Parathyroid adenoma (tissue), 2 donors: ENCODE data around the gene SYT2.
"Not testable (repeated sequence)": the region's sequence is repeated elsewhere in the genome, so short reads cannot be mapped to it uniquely, and the experiment has no call there.

Experiments
- H2AFZ ChIP-seq: fragments of 300-600 bp; sonication (generic); one replicate; pipeline ENCODE4 v1.7.0; 2017; ENCODE audit warnings: antibody characterized with exemption, mild to moderate bottlenecking
- H3K27ac ChIP-seq: fragments of 300-600 bp; sonication (generic); one replicate; pipeline ENCODE4 v1.7.0; 2017
- H3K27me3 ChIP-seq: fragments of 300-600 bp; sonication (generic); one replicate; pipeline ENCODE4 v1.7.0; 2017; ENCODE audit warnings: low read length; ENCODE audit not compliant: control insufficient read depth, insufficient read depth
- H3K36me3 ChIP-seq: fragments of 300-600 bp; sonication (generic); one replicate; pipeline ENCODE4 v1.7.0; 2017; ENCODE audit warnings: low read length; ENCODE audit not compliant: control insufficient read depth, insufficient read depth
- H3K4me1 ChIP-seq: fragments of 300-600 bp; sonication (generic); one replicate; pipeline ENCODE4 v1.7.0; 2017; ENCODE audit warnings: control low read depth
- H3K4me2 ChIP-seq: fragments of 300-600 bp; sonication (generic); one replicate; pipeline ENCODE4 v1.7.0; 2017; ENCODE audit warnings: low read length
- H3K4me3 ChIP-seq: fragments of 300-600 bp; sonication (generic); one replicate; pipeline ENCODE4 v1.7.0; 2017; ENCODE audit warnings: low read depth, low read length
- H3K79me2 ChIP-seq: fragments of 300-600 bp; sonication (generic); one replicate; pipeline ENCODE4 v1.7.0; 2017; ENCODE audit warnings: control low read depth
- H3K9ac ChIP-seq: fragments of 300-600 bp; sonication (generic); one replicate; pipeline ENCODE4 v1.7.0; 2017; ENCODE audit warnings: mild to moderate bottlenecking
- H3K9me3 ChIP-seq: fragments of 300-600 bp; sonication (generic); one replicate; pipeline ENCODE4 v1.7.0; 2017; ENCODE audit warnings: low read length; ENCODE audit not compliant: control insufficient read depth
- CTCF ChIP-seq: fragments of 300-600 bp; sonication (generic); IDR thresholded peaks from one replicate; pipeline ENCODE4 v1.7.0; 2017; ENCODE audit warnings: antibody characterized with exemption, mild to moderate bottlenecking
- donor health status: primary hyperparathyroidism.

Gene SYT2

GRCh38 chr1:202563818-202564217, 146.4 kb downstream of the SYT2 start:
- Histone ChIP-seq H3K9me3 (no peaks in the 10 kb centered on the region), H2AFZ (no peak overlapping the region), H3K4me2 (no peak overlapping the region), H3K79me2 (no peaks in the 10 kb centered on the region), H3K4me3 (no peak overlapping the region), H3K36me3 (no peaks in the 10 kb centered on the region), H3K4me1 (peaks cover 16% of the 10 kb centered on the region), H3K27me3 (no peaks in the 10 kb centered on the region), H3K9ac (no peak overlapping the region), H3K27ac (no peak overlapping the region)
- no peak for TF ChIP-seq CTCF

GRCh38 chr1:202562444-202563060, 147.7 kb downstream of the SYT2 start:
- Histone ChIP-seq H3K27me3 (no peaks in the 10 kb centered on the region), H3K9ac (no peak overlapping the region), H3K4me3 (no peak overlapping the region), H2AFZ (no peak overlapping the region), H3K9me3 (no peaks in the 10 kb centered on the region), H3K27ac (no peak overlapping the region), H3K36me3 (no peaks in the 10 kb centered on the region), H3K4me1 (peaks cover 6% of the 10 kb centered on the region), H3K4me2 (no peak overlapping the region), H3K79me2 (no peaks in the 10 kb centered on the region)
- no peak for TF ChIP-seq CTCF

- Histone ChIP-seq H3K27ac (no peak overlapping the region), H3K79me2 (no peaks in the 10 kb centered on the region), H3K4me1 (no peaks in the 10 kb centered on the region)
Observed at GRCh38 chr1:202561726-202562443, 148.4 kb downstream of the SYT2 start.

GRCh38 chr1:202561240-202561639, 149.0 kb downstream of the SYT2 start:
- Histone ChIP-seq H3K27ac (no peak overlapping the region), H3K9ac (no peak overlapping the region), H3K79me2 (no peaks in the 10 kb centered on the region), H3K4me1 (no peaks in the 10 kb centered on the region), H3K4me3 (no peak overlapping the region), H3K27me3 (no peaks in the 10 kb centered on the region), H2AFZ (no peak overlapping the region), H3K36me3 (no peaks in the 10 kb centered on the region), H3K4me2 (no peak overlapping the region), H3K9me3 (no peaks in the 10 kb centered on the region)
- TF ChIP-seq CTCF: no peak

More at GRCh38 chr1:202561726-202562443, 148.4 kb downstream of the SYT2 start:
- H3K27me3 ChIP-seq: no peaks in the 10 kb centered on the region
- H2AFZ ChIP-seq: no peak overlapping the region
- H3K36me3 ChIP-seq: no peaks in the 10 kb centered on the region
- H3K4me2 ChIP-seq: no peak overlapping the region
- no peak for TF ChIP-seq CTCF
- no peaks in the 10 kb centered on the region for H3K9me3 ChIP-seq
- H3K9ac ChIP-seq: no peak overlapping the region
- H3K4me3 ChIP-seq: no peak overlapping the region

GRCh38 chr1:202557662-202558061, 152.6 kb downstream of the SYT2 start:
- not testable (repeated sequence) for H3K79me2 ChIP-seq, H2AFZ ChIP-seq, H3K4me2 ChIP-seq, H3K27me3 ChIP-seq, H3K9me3 ChIP-seq, H3K36me3 ChIP-seq, H3K4me3 ChIP-seq, H3K9ac ChIP-seq, H3K27ac ChIP-seq
- H3K4me1 ChIP-seq: peaks cover 13% of the 10 kb centered on the region

- H3K9me3 ChIP-seq, H3K36me3 ChIP-seq, H3K79me2 ChIP-seq, H3K27ac ChIP-seq, H2AFZ ChIP-seq, H3K9ac ChIP-seq, H3K4me2 ChIP-seq, H3K4me3 ChIP-seq, H3K27me3 ChIP-seq: not testable (repeated sequence)
- H3K4me1 ChIP-seq: peaks cover 16% of the 10 kb centered on the region
Observed at GRCh38 chr1:202556037-202556436, 154.2 kb downstream of the SYT2 start.

- not testable (repeated sequence) for H3K79me2 ChIP-seq, H3K9me3 ChIP-seq, H3K4me3 ChIP-seq, H2AFZ ChIP-seq, H3K4me2 ChIP-seq, H3K36me3 ChIP-seq, H3K9ac ChIP-seq, H3K27me3 ChIP-seq
- Histone ChIP-seq H3K4me1 (peaks cover 16% of the 10 kb centered on the region), H3K27ac (peak overlapping the region; percentile 68)
Observed at GRCh38 chr1:202554619-202555018, 155.6 kb downstream of the SYT2 start.
